CD8-positive, alpha-beta memory T cell (primary cell): ENCODE data around the gene ARHGEF11. TPM values are rescaled to one million over a fixed set of nuclear protein-coding genes. Genes with fewer than 3 reads are reported as not detected.

ENCODE experiments used
- CTCF ChIA-PET: fragments of 350-600 bp; sonication (Branson Sonifier 250); formaldehyde crosslinking; loops from one replicate; lab custom pipeline; 2021; ENCODE audit warnings: antibody characterized with exemption; lab: Charles Lee
- POLR2A ChIA-PET: fragments of 350-600 bp; sonication (Branson Sonifier 250); formaldehyde crosslinking; loops from one replicate; lab custom pipeline; 2021; ENCODE audit warnings: antibody characterized with exemption; lab: Charles Lee
- DNase-seq, 5 donors: peaks; one replicate each; pipeline versions ENCODE4 v3.0.0 to v3.0.0-alpha.2; 2020 to 2022; ENCODE audit warnings: mixed read lengths in 1 of 5
- H3K27ac ChIP-seq: one replicate; pipeline ENCODE4 v1.7.0; 2013; ENCODE audit warnings: low read depth, mild to moderate bottlenecking, low read length, moderate library complexity
- H3K27me3 ChIP-seq: 2 replicates; pipeline ENCODE4 v1.7.0; 2013; ENCODE audit warnings: low read length, mild to moderate bottlenecking; ENCODE audit not compliant: insufficient read depth, poor library complexity, severe bottlenecking
- H3K36me3 ChIP-seq: 2 replicates; pipeline ENCODE4 v1.7.0; 2013; ENCODE audit warnings: mild to moderate bottlenecking, low read length, moderate library complexity; ENCODE audit not compliant: insufficient read depth
- H3K4me1 ChIP-seq: 2 replicates; pipeline ENCODE4 v1.7.0; 2013; ENCODE audit warnings: mild to moderate bottlenecking, low read length, moderate library complexity; ENCODE audit not compliant: insufficient read depth
- H3K4me3 ChIP-seq: 2 replicates; pipeline ENCODE4 v1.7.0; 2013; ENCODE audit warnings: mild to moderate bottlenecking, low read length
- H3K9me3 ChIP-seq: 2 replicates; pipeline ENCODE4 v1.7.0; 2013; ENCODE audit warnings: mild to moderate bottlenecking, low read length
- H3K27ac Mint-ChIP-seq, 8 donors: one replicate each; pipeline ENCODE4 v1.8.0; 2020 to 2021; ENCODE audit warnings: mixed read lengths in 8 of 8, mild to moderate bottlenecking in 6 of 8, inconsistent platforms in 3 of 8, moderate library complexity in 3 of 8
- H3K27me3 Mint-ChIP-seq, 2 donors: one replicate each; pipeline ENCODE4 v1.8.0; 2020 to 2021; ENCODE audit warnings: mixed read lengths in 2 of 2, mild to moderate bottlenecking in 1 of 2, moderate library complexity in 1 of 2
- H3K36me3 Mint-ChIP-seq, 3 donors: one replicate each; pipeline ENCODE4 v1.8.0; 2020 to 2021; ENCODE audit warnings: mixed read lengths in 3 of 3, inconsistent platforms in 1 of 3, mild to moderate bottlenecking in 1 of 3
- H3K4me1 Mint-ChIP-seq, 3 donors: one replicate each; pipeline ENCODE4 v1.8.0; 2020 to 2021; ENCODE audit warnings: mixed read lengths in 3 of 3, inconsistent platforms in 1 of 3, mild to moderate bottlenecking in 1 of 3
- H3K4me3 Mint-ChIP-seq, 7 donors: one replicate each; pipeline ENCODE4 v1.8.0; 2020 to 2021; ENCODE audit warnings: mixed read lengths in 7 of 7, mild to moderate bottlenecking in 6 of 7, moderate library complexity in 4 of 7, inconsistent platforms in 2 of 7
- H3K9me3 Mint-ChIP-seq, 5 donors: one replicate each; pipeline ENCODE4 v1.8.0; 2020 to 2022; ENCODE audit warnings: mixed read lengths in 5 of 5, mild to moderate bottlenecking in 3 of 5, moderate library complexity in 2 of 5, inconsistent platforms in 1 of 5
- polyA plus RNA-seq: library from polyadenylated mRNA; unstranded; fragments of 300-500 nt; fragmentation: Illumina TruSeq; gene quantifications from one replicate; pipeline ENCODE4 v1.2.3, GENCODE V29; 2021
- total RNA-seq, 2 experiments: library from RNA; stranded (reverse); gene quantifications; one replicate each; pipeline ENCODE4 v1.2.3, GENCODE V29; 2021

The ARHGEF11 gene
- total and polyA plus RNA-seq, 3 experiments from 2014 or later: 2.1 to 4.0 (median 3.0) TPM

DNA sequence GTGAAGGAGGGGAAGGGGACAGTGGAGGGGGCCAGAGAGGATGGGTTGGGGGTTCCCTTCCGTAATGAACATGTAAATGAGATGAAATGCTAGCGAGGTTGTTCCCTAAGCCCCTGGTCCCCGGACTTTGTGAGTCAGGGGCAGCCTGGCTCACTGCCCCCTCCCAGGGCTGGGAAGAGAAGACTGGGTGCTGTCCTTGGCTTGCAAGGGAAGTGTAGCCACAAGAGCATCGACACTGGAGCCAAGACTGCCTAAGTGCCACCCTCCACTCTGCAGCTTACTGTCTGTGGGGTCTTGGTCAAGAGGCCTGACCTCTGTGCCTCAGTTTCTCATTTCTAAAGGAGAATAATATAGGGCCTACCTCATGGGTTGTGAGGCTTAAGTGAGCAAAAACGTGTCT, 151.5 kb downstream of the ARHGEF11 start:
- POLR2A ChIA-PET: no interaction called here
- Mint-ChIP-seq H3K27me3 (peaks cover 55 to 72% of the 10 kb centered on the region in 2 donors), H3K36me3 (peaks cover 0 to 3% (median 2%) of the 10 kb centered on the region in 3 donors), H3K9me3 (no peaks in the 10 kb centered on the region), H3K4me1 (peaks cover 15 to 26% (median 16%) of the 10 kb centered on the region in 3 donors), H3K27ac (no peak overlapping the region), H3K4me3 (peak overlapping the region in 3 of 7 donors; percentile 27 to 40 (median 39))
- Histone ChIP-seq H3K36me3 (no peaks in the 10 kb centered on the region), H3K9me3 (no peaks in the 10 kb centered on the region), H3K4me1 (peaks cover 21% of the 10 kb centered on the region), H3K27ac (no peak overlapping the region), H3K4me3 (no peak overlapping the region), H3K27me3 (peaks cover 3% of the 10 kb centered on the region)
- no peak for DNase-seq
- CTCF ChIA-PET: interaction anchor here (1.2 to 1.6 kb wide), 2 partner anchors 34 to 48 kb away, joined by 3 to 4 read pairs; no protein-coding TSS in a partner anchor

DNA sequence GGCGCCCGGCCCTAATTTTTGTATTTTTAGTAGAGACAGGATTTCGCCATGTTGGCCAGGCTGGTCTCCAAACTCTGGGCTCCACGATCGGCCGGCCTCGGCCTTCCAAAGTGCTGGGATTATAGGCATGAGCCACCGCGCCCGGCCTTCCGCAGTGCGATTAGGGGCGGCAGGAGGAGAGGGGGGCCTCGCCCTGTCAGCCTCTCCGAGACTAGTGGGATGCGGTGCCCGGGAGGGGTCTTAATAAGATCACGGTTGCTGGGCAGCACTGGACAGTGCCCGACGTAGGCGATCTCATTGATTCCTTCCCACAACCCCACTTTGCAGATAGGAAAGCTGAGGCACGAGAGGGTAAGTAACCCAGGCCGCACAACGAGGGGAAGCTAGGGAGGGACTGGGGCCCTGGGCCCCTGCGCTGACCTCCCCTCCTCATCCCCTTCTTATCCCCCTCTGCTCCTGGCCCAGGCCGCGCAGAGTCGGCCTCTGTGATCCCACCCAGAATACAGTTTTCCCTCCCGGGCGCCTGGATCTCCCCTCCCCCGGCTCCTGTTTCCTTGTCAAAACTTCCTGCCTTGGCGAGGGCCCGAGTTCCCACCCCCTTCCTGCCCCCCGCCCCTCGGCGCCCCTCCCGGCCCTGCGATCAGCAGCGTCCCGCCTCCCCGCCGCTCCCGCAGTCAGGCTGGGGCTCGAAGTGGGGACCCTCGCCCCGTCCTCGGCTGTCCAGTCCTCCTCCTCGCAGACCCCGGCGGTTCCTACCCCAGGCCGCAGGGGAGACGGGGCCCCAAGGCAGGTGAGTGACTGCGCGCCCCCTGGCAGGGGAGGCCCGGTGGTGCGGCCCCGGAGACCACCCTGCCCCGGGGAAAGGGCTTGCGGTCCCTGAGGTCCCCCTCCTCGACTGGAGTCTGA, 152.2 kb downstream of the ARHGEF11 start, which contains the start of gene PEAR1:
TSS of gene PEAR1 (plus strand) at position 671 of the 906 bp plus-strand sequence. CDS start 10,209 bp downstream, outside the sequence.
- Histone ChIP-seq H3K4me1 (peaks cover 18% of the 10 kb centered on the region), H3K27me3 (peaks cover 3% of the 10 kb centered on the region), H3K4me3 (peak within 1 kb of the TSS; percentile 20), H3K27ac (peak within 1 kb of the TSS; percentile 9), H3K9me3 (no peaks in the 10 kb centered on the region), H3K36me3 (no peaks in the 10 kb centered on the region)
- ChIA-PET POLR2A (interaction anchor here (0.5 to 0.6 kb wide), 2 partner anchors 85 to 529 kb away, joined by 3 read pairs; no protein-coding TSS in a partner anchor), CTCF (interaction anchor here (1.1 to 4.9 kb wide), 8 partner anchors 8 to 204 kb away, joined by 3 to 32 read pairs (median 3); partner anchors contain the start of gene NTRK1)
- H3K4me1 Mint-ChIP-seq: peaks cover 15 to 21% (median 16%) of the 10 kb centered on the region in 3 donors
- DNase-seq: no peak
- peak within 1 kb of the TSS in 1 of 8 donors; percentile 63 for H3K27ac Mint-ChIP-seq
- H3K27me3 Mint-ChIP-seq: peaks cover 49 to 69% of the 10 kb centered on the region in 2 donors
- H3K9me3 Mint-ChIP-seq: no peaks in the 10 kb centered on the region
- H3K36me3 Mint-ChIP-seq: peaks cover 0 to 3% (median 3%) of the 10 kb centered on the region in 3 donors
- H3K4me3 Mint-ChIP-seq: peak within 1 kb of the TSS; percentile 40 to 83 (median 72)

DNA sequence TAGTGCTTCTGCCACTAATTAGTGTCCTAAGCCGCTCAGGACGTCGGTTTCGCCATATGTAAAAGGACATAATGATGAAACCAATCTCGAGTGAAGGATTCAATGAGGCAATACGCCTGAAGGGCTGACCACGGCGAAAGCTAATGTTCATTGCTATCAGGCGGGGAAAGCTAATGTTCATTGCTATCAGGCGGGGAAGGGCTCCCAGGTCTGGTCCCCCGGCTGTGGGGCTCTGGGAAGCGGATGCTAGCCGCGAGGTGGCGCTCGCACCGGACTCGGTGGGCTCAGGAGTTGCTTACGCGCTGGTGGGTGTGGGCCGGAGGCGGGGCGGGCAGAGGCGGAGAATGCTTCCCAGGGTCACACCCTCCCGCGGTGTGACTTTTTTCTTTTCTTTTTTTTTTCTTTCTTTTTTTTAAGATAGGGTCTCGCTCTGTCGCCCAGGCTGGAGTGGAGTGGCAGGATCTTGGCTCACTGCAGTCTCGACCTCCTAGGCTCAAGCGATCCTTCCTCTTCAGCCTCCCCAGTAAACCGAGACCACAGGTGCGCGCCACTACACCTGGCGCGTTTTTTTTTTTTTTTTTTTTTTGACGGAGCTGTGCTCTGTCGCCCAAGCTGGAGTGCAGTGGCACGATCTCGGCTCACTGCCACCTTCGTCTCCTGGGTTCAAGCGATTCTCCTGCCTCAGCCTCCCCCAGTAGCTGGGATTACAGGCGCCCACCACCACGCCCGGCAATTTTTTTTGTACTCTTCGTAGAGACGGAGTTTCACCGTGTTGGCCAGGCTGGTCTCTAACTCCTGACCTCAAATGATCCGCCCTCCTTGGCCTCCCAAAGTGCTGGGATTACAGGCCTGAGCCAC, 153.1 kb downstream of the ARHGEF11 start:
- no peak overlapping the region for H3K27ac ChIP-seq
- no peaks in the 10 kb centered on the region for H3K9me3 ChIP-seq
- CTCF ChIA-PET: interaction anchor here (0.9 to 4.9 kb wide), 13 partner anchors 9 to 203 kb away, joined by 3 to 32 read pairs (median 3); partner anchors contain the start of gene NTRK1
- Mint-ChIP-seq H3K4me3 (peak overlapping the region; percentile 70 to 83 (median 75)), H3K27ac (peak overlapping the region in 1 of 8 donors; percentile 72), H3K4me1 (peaks cover 15 to 20% (median 16%) of the 10 kb centered on the region in 3 donors), H3K36me3 (peaks cover 0 to 3% (median 3%) of the 10 kb centered on the region in 3 donors), H3K27me3 (peaks cover 46 to 69% of the 10 kb centered on the region in 2 donors), H3K9me3 (no peaks in the 10 kb centered on the region)
- H3K4me1 ChIP-seq: peaks cover 16% of the 10 kb centered on the region
- peak; percentile 76 to 86 (median 77) for DNase-seq
- H3K27me3 ChIP-seq: peaks cover 3% of the 10 kb centered on the region
- POLR2A ChIA-PET: interaction anchor here (0.5 to 0.6 kb wide), 3 partner anchors 71 to 529 kb away, joined by 3 to 5 read pairs (median 3); no protein-coding TSS in a partner anchor
- H3K36me3 ChIP-seq: no peaks in the 10 kb centered on the region
- peak overlapping the region; percentile 20 for H3K4me3 ChIP-seq

- ChIA-PET POLR2A (no interaction called here), CTCF (interaction anchor here (0.8 to 4.9 kb wide), 20 partner anchors 9 to 200 kb away, joined by 3 to 32 read pairs (median 6); partner anchors contain the start of gene NTRK1)
- DNase-seq: peak in 4 of 5 donors; percentile 24 to 61 (median 42)
- H3K9me3 ChIP-seq: no peaks in the 10 kb centered on the region
- H3K27ac Mint-ChIP-seq: peak overlapping the region in 2 of 8 donors; percentile 2 to 36
- peaks cover 40 to 66% of the 10 kb centered on the region in 2 donors for H3K27me3 Mint-ChIP-seq
- no peaks in the 10 kb centered on the region for H3K36me3 ChIP-seq
- H3K27me3 ChIP-seq: peaks cover 3% of the 10 kb centered on the region
- peaks cover 15 to 20% (median 16%) of the 10 kb centered on the region in 3 donors for H3K4me1 Mint-ChIP-seq
- H3K27ac ChIP-seq: no peak overlapping the region
- H3K4me3 ChIP-seq: no peak overlapping the region
- H3K36me3 Mint-ChIP-seq: peaks cover 0 to 3% (median 0%) of the 10 kb centered on the region in 3 donors
- H3K4me3 Mint-ChIP-seq: peak overlapping the region in 3 of 7 donors; percentile 0 to 7 (median 3)
- peaks cover 16% of the 10 kb centered on the region for H3K4me1 ChIP-seq
- H3K9me3 Mint-ChIP-seq: peaks cover 0 to 2% (median 0%) of the 10 kb centered on the region in 5 donors
Observed at GRCh38 chr1:156889802-156890580, 155.6 kb downstream of the ARHGEF11 start.

GRCh38 chr1:156887734-156888133, 157.8 kb downstream of the ARHGEF11 start:
- H3K27ac Mint-ChIP-seq: no peak overlapping the region
- H3K36me3 ChIP-seq: no peaks in the 10 kb centered on the region
- peaks cover 28 to 62% of the 10 kb centered on the region in 2 donors for H3K27me3 Mint-ChIP-seq
- no peak for DNase-seq
- H3K4me1 Mint-ChIP-seq: peaks cover 9 to 16% (median 11%) of the 10 kb centered on the region in 3 donors
- H3K9me3 Mint-ChIP-seq: peaks cover 0 to 2% (median 0%) of the 10 kb centered on the region in 5 donors
- H3K4me3 ChIP-seq: no peak overlapping the region
- no peaks in the 10 kb centered on the region for H3K27me3 ChIP-seq
- no peak overlapping the region for H3K27ac ChIP-seq
- peaks cover 10% of the 10 kb centered on the region for H3K4me1 ChIP-seq
- ChIA-PET CTCF (interaction anchor here (0.8 to 2.2 kb wide), 2 partner anchors 49 to 162 kb away, joined by 5 to 9 read pairs; no protein-coding TSS in a partner anchor), POLR2A (no interaction called here)
- no peaks in the 10 kb centered on the region for H3K9me3 ChIP-seq
- H3K36me3 Mint-ChIP-seq: peaks cover 0 to 3% (median 0%) of the 10 kb centered on the region in 3 donors
- H3K4me3 Mint-ChIP-seq: no peak overlapping the region

- peaks cover 0 to 2% (median 0%) of the 10 kb centered on the region in 5 donors for H3K9me3 Mint-ChIP-seq
- H3K27me3 ChIP-seq: no peaks in the 10 kb centered on the region
- peaks cover 0 to 3% (median 0%) of the 10 kb centered on the region in 3 donors for H3K36me3 Mint-ChIP-seq
- ChIA-PET CTCF (interaction anchor here (0.8 to 2.2 kb wide), 2 partner anchors 49 to 162 kb away, joined by 5 to 9 read pairs; no protein-coding TSS in a partner anchor), POLR2A (no interaction called here)
- H3K4me1 Mint-ChIP-seq: peaks cover 7 to 14% (median 8%) of the 10 kb centered on the region in 3 donors
- H3K36me3 ChIP-seq: no peaks in the 10 kb centered on the region
- H3K4me1 ChIP-seq: peaks cover 5% of the 10 kb centered on the region
- no peak overlapping the region for H3K27ac ChIP-seq
- no peak overlapping the region for H3K27ac Mint-ChIP-seq
- no peaks in the 10 kb centered on the region for H3K9me3 ChIP-seq
- DNase-seq: no peak
- H3K27me3 Mint-ChIP-seq: peaks cover 27 to 66% of the 10 kb centered on the region in 2 donors
- H3K4me3 Mint-ChIP-seq: no peak overlapping the region
- H3K4me3 ChIP-seq: no peak overlapping the region
Observed at GRCh38 chr1:156887317-156887716, 158.2 kb downstream of the ARHGEF11 start.
